H1 (cell line): ENCODE measurements around the gene KRTAP17-1. TPM values are rescaled to one million over a fixed set of nuclear protein-coding genes. Genes with fewer than 3 reads are reported as not detected.

Source experiments
- CTCF ChIA-PET: fragments of 300-600 bp; sonication (Branson Sonifier 250); formaldehyde crosslinking; loops from one replicate; lab custom pipeline; 2021; ENCODE audit not compliant: partially characterized antibody; lab: Charles Lee
- POLR2A ChIA-PET: fragments of 300-600 bp; sonication (Branson Sonifier 250); formaldehyde crosslinking; loops from one replicate; lab custom pipeline; 2021; ENCODE audit warnings: inconsistent platforms; ENCODE audit not compliant: partially characterized antibody; lab: Charles Lee
- DNase-seq, 2 experiments: peaks; one replicate each; pipeline versions ENCODE4 v3.0.0 to v3.0.0-alpha.2; 2010 to 2022; ENCODE audit warnings: low spot score in 2 of 2, low read depth in 1 of 2, mixed read lengths in 1 of 2
- FAIRE-seq: peaks from 2 replicates; lab custom pipeline; 2011; peaks lifted over from hg19 to GRCh38; lab: Jason Lieb, UNC
- H2AFZ ChIP-seq: 2 replicates; pipeline ENCODE4 v1.8.1; 2012; ENCODE audit warnings: low read length, inconsistent platforms
- H2AK5ac ChIP-seq: 2 replicates; pipeline ENCODE4 v1.6.1; 2013; ENCODE audit warnings: low read depth, low read length
- H2BK120ac ChIP-seq: replicated peaks from 2 replicates; pipeline ENCODE3; 2013; ENCODE audit warnings: low read depth, low read length, inconsistent platforms
- H2BK12ac ChIP-seq: 2 replicates; pipeline ENCODE4 v1.6.1; 2013; ENCODE audit warnings: low read depth, low read length
- H2BK15ac ChIP-seq: 2 replicates; pipeline ENCODE4 v1.6.1; 2013; ENCODE audit warnings: low read length
- H2BK20ac ChIP-seq: 2 replicates; pipeline ENCODE4 v1.6.1; 2013; ENCODE audit warnings: low read length
- H2BK5ac ChIP-seq: 2 replicates; pipeline ENCODE4 v1.6.1; 2013; ENCODE audit warnings: low read depth, low read length
- H3K14ac ChIP-seq: 2 replicates; pipeline ENCODE4 v1.6.1; 2013; ENCODE audit warnings: inconsistent platforms; ENCODE audit not compliant: insufficient read length
- H3K18ac ChIP-seq: 2 replicates; pipeline ENCODE4 v1.6.1; 2013; ENCODE audit warnings: low read length; ENCODE audit errors: extremely low read depth
- H3K23ac ChIP-seq: 2 replicates; pipeline ENCODE4 v1.6.1; 2013; ENCODE audit warnings: inconsistent platforms; ENCODE audit not compliant: insufficient read length
- H3K23me2 ChIP-seq: 2 replicates; pipeline ENCODE4 v1.6.1; 2013; ENCODE audit warnings: low read depth, low read length
- H3K27ac ChIP-seq: 2 replicates; pipeline ENCODE4 v1.6.1; 2011; ENCODE audit warnings: low read depth, low read length, inconsistent platforms
- H3K27me3 ChIP-seq, 4 experiments: replicated peaks in 1 of 4; 1 replicate in 1 of 4; 2 replicates in 3 of 4; pipeline versions ENCODE4 v1.6.1 to v1.8.1; 2011 to 2013; ENCODE audit warnings: low read length in 3 of 4, mild to moderate bottlenecking in 3 of 4, inconsistent platforms in 2 of 4, mixed read lengths in 2 of 4, moderate library complexity in 1 of 4; ENCODE audit not compliant: control insufficient read depth in 3 of 4, insufficient read depth in 3 of 4; ENCODE audit errors: extremely low read depth in 1 of 4
- H3K36me3 ChIP-seq, 4 experiments: 2 replicates each; pipeline versions ENCODE4 v1.6.1 to v1.8.1; 2011 to 2013; ENCODE audit warnings: mild to moderate bottlenecking in 4 of 4, low read length in 3 of 4, moderate library complexity in 2 of 4, control low read depth in 1 of 4, inconsistent platforms in 1 of 4; ENCODE audit not compliant: insufficient read depth in 4 of 4, control insufficient read depth in 2 of 4
- H3K4ac ChIP-seq: replicated peaks from 2 replicates; pipeline ENCODE3; 2013; ENCODE audit warnings: low read length, low read depth, mixed read lengths, inconsistent platforms; ENCODE audit not compliant: insufficient read length
- H3K4me1 ChIP-seq, 4 experiments: replicated peaks in 1 of 4; 1 replicate in 1 of 4; 2 replicates in 3 of 4; pipeline versions ENCODE4 v1.6.1 to v1.8.1; 2011 to 2013; ENCODE audit warnings: low read length in 3 of 4, inconsistent platforms in 2 of 4, mixed read lengths in 1 of 4; ENCODE audit not compliant: insufficient read depth in 4 of 4, control insufficient read depth in 3 of 4
- H3K4me2 ChIP-seq, 2 experiments: 2 replicates each; pipeline versions ENCODE4 v1.6.1 to v1.8.1; 2011 to 2013; ENCODE audit warnings: low read depth in 2 of 2, low read length in 2 of 2, control low read depth in 1 of 2, inconsistent platforms in 1 of 2, mild to moderate bottlenecking in 1 of 2; ENCODE audit not compliant: insufficient read depth in 1 of 2
- H3K4me3 ChIP-seq, 4 experiments: fragments of 200-600, 300-600 bp in 1 of 4; sonication (generic), shearing (Covaris generic), sonication (Bioruptor Twin) in 1 of 4; 2 replicates each; pipeline versions ENCODE4 v1.5.1 to v1.8.1; 2011 to 2016; ENCODE audit warnings: low read length in 4 of 4, low read depth in 3 of 4, control low read depth in 2 of 4, inconsistent platforms in 2 of 4, mild to moderate bottlenecking in 2 of 4, mixed read lengths in 1 of 4, moderate library complexity in 1 of 4; ENCODE audit not compliant: insufficient read depth in 2 of 4; ENCODE audit errors: extremely low read depth in 1 of 4
- H3K56ac ChIP-seq: replicated peaks from 2 replicates; pipeline ENCODE3; 2013; ENCODE audit warnings: low read depth, mild to moderate bottlenecking, mixed read lengths, low read length, inconsistent platforms; ENCODE audit not compliant: insufficient read length
- H3K79me1 ChIP-seq: 2 replicates; pipeline ENCODE4 v1.6.1; 2013; ENCODE audit warnings: low read depth, low read length, control low read depth
- H3K79me2 ChIP-seq, 2 experiments: 2 replicates each; pipeline versions ENCODE4 v1.6.1 to v1.8.1; 2012 to 2013; ENCODE audit warnings: low read length in 2 of 2, mild to moderate bottlenecking in 2 of 2, inconsistent platforms in 1 of 2; ENCODE audit not compliant: insufficient read depth in 2 of 2, control insufficient read depth in 1 of 2
- H3K9ac ChIP-seq, 4 experiments: replicated peaks in 1 of 4; 1 replicate in 1 of 4; 2 replicates in 3 of 4; pipeline versions ENCODE4 v1.6.1 to v1.8.1; 2011 to 2013; ENCODE audit warnings: low read depth in 3 of 4, low read length in 3 of 4, control low read depth in 2 of 4, mild to moderate bottlenecking in 2 of 4, moderate library complexity in 2 of 4, inconsistent platforms in 1 of 4; ENCODE audit errors: extremely low read depth in 1 of 4
- H3K9me3 ChIP-seq, 2 experiments: 2 replicates each; pipeline versions ENCODE4 v1.6.1 to v1.8.1; 2012 to 2013; ENCODE audit warnings: mild to moderate bottlenecking in 2 of 2, moderate library complexity in 2 of 2, control low read depth in 1 of 2, inconsistent platforms in 1 of 2, low read depth in 1 of 2, low read length in 1 of 2, mixed read lengths in 1 of 2; ENCODE audit not compliant: insufficient read depth in 2 of 2
- H4K20me1 ChIP-seq, 2 experiments: replicated peaks in 1 of 2; 2 replicates each; pipeline versions ENCODE3 to v1.8.1; 2011 to 2013; ENCODE audit warnings: inconsistent platforms in 2 of 2, low read length in 2 of 2, mild to moderate bottlenecking in 1 of 2; ENCODE audit not compliant: insufficient read depth in 2 of 2, control insufficient read depth in 1 of 2
- H4K5ac ChIP-seq: 2 replicates; pipeline ENCODE4 v1.6.1; 2013; ENCODE audit warnings: low read length, low read depth, mixed read lengths, inconsistent platforms; ENCODE audit not compliant: insufficient read length
- H4K8ac ChIP-seq: 2 replicates; pipeline ENCODE4 v1.8.0; 2013; ENCODE audit warnings: mild to moderate bottlenecking, moderate library complexity, low read length, inconsistent platforms; ENCODE audit not compliant: insufficient read depth; ENCODE audit errors: extremely low read depth
- H4K91ac ChIP-seq: replicated peaks from 2 replicates; pipeline ENCODE3; 2013; ENCODE audit warnings: low read length, mixed read lengths, inconsistent platforms; ENCODE audit not compliant: insufficient read length
- ATF3 ChIP-seq: IDR thresholded peaks from 2 replicates; pipeline ENCODE4 v1.6.1; 2011; ENCODE audit warnings: low read depth, mild to moderate bottlenecking, low read length; ENCODE audit not compliant: insufficient read depth
- BCL11A ChIP-seq, 2 experiments: IDR thresholded peaks; one replicate each; pipeline ENCODE4 v1.6.1; 2011; ENCODE audit warnings: low read depth in 2 of 2, low read length in 2 of 2, mild to moderate bottlenecking in 2 of 2
- CHD1 ChIP-seq: IDR thresholded peaks from 2 replicates; pipeline ENCODE4 v1.6.1; 2012; ENCODE audit warnings: low read depth, low read length, improper control_type of control experiment
- E2F6 ChIP-seq: IDR thresholded peaks from 2 replicates; pipeline ENCODE4 v1.6.1; 2012; ENCODE audit warnings: inconsistent platforms
- EGR1 ChIP-seq: IDR thresholded peaks from 2 replicates; pipeline ENCODE4 v1.6.1; 2011; ENCODE audit warnings: low read depth, low read length, borderline replicate concordance
- GTF2F1 ChIP-seq: IDR thresholded peaks from 2 replicates; pipeline ENCODE4 v1.6.1; 2012; ENCODE audit warnings: low read depth, low read length, improper control_type of control experiment, borderline replicate concordance
- JUND ChIP-seq: IDR thresholded peaks from 2 replicates; pipeline ENCODE4 v1.6.1; 2011; ENCODE audit warnings: mild to moderate bottlenecking, improper control_type of control experiment, low read length
- KDM5A ChIP-seq: fragments of 200-600 bp; IDR thresholded peaks from 2 replicates; pipeline ENCODE4 v1.7.1; 2012; ENCODE audit warnings: mild to moderate bottlenecking, low read length, inconsistent platforms, mixed read lengths
- POU5F1 ChIP-seq: IDR thresholded peaks from 2 replicates; pipeline ENCODE4 v1.6.1; 2011; ENCODE audit warnings: low read depth, mild to moderate bottlenecking, low read length, moderate library complexity
- RFX5 ChIP-seq: IDR thresholded peaks from 2 replicates; pipeline ENCODE4 v1.6.1; 2011; ENCODE audit warnings: low read depth, low read length, improper control_type of control experiment, borderline replicate concordance
- SAP30 ChIP-seq: fragments of 300-600 bp; sonication (generic); IDR thresholded peaks from 2 replicates; pipeline ENCODE4 v1.7.1; 2012; ENCODE audit warnings: low read length, moderate library complexity, mild to moderate bottlenecking, inconsistent platforms; ENCODE audit not compliant: insufficient read depth, insufficient replicate concordance
- SIRT6 ChIP-seq: IDR thresholded peaks from one replicate; pipeline ENCODE4 v1.7.1; 2012; ENCODE audit warnings: low read length, inconsistent platforms
- TAF1 ChIP-seq: IDR thresholded peaks from 2 replicates; pipeline ENCODE4 v1.6.1; 2011; ENCODE audit warnings: mild to moderate bottlenecking, low read depth, low read length
- TAF7 ChIP-seq: optimal IDR thresholded peaks from 2 replicates; pipeline ENCODE3; 2011; ENCODE audit warnings: low read depth, mild to moderate bottlenecking, inconsistent platforms, low read length, moderate library complexity, borderline replicate concordance
- YY1 ChIP-seq: IDR thresholded peaks from 2 replicates; pipeline ENCODE4 v1.6.1; 2011; ENCODE audit warnings: low read depth, mild to moderate bottlenecking, low read length
- WGBS, 2 experiments: shearing (Covaris generic) in 1 of 2; methylation state at CpG; one replicate each; pipeline versions ENCODE4 v1.1.6 to v1.1.7; 2013 to 2015; ENCODE audit warnings: low lambda C conversion rate in 2 of 2, mixed read lengths in 2 of 2, inconsistent platforms in 1 of 2, low coverage in 1 of 2, missing lambda C conversion rate in 1 of 2; ENCODE audit not compliant: insufficient replicate concordance in 2 of 2, insufficient coverage in 1 of 2, insufficient read length in 1 of 2; ENCODE audit errors: extremely low coverage in 1 of 2, missing lambda C conversion rate in 1 of 2; 5-methylcytosine and 5-hydroxymethylcytosine counted together
- polyA plus RNA-seq, 7 experiments: library from polyadenylated mRNA; depleted of rRNA in 3 of 7; stranded (reverse) in 5 of 7; unstranded in 2 of 7; fragments of >200 nt in 5 of 7; fragments of 200-250 nt in 2 of 7; gene quantifications; 1 replicate in 5 of 7; 2 replicates in 1 of 7; 4 replicates in 1 of 7; pipeline versions ENCODE4 v1.2.1 to v1.2.3, GENCODE V29; 2011 to 2013; ENCODE audit warnings: missing spikeins in 2 of 7, mixed read lengths in 2 of 7
- total RNA-seq: library from RNA; stranded (reverse); fragmentation: NEBNext Ultra II Directional; extraction: Animal tissue kit (Norgen Biotek cat#: 25700); gene quantifications from 2 replicates; pipeline ENCODE4 v1.2.1, GENCODE V29; 2021

Gene KRTAP17-1
- total and polyA plus RNA-seq, 2 of the 8 experiments (the other 6 are each of a cell fraction or from before 2014, with no cell fraction given), result not detected

- H4K5ac ChIP-seq, result no peak overlapping the region
- no peak overlapping the region for H2BK20ac ChIP-seq
- H2BK120ac ChIP-seq, result no peak overlapping the region
- H3K9me3 ChIP-seq, result no peaks in the 10 kb centered on the region
- no peaks in the 10 kb centered on the region for H3K4me1 ChIP-seq
- ChIA-PET POLR2A (no interaction called here), CTCF (no interaction called here)
- H3K56ac ChIP-seq, result no peak overlapping the region
- no peak for DNase-seq
- no peaks in the 10 kb centered on the region for H3K27me3 ChIP-seq
- H3K18ac ChIP-seq, result no peak overlapping the region
- H3K27ac ChIP-seq, result no peak overlapping the region
- no peak overlapping the region for H3K9ac ChIP-seq
- H2BK12ac ChIP-seq, result no peak overlapping the region
- H4K20me1 ChIP-seq, result no peaks in the 10 kb centered on the region
- H3K36me3 ChIP-seq, result no peaks in the 10 kb centered on the region
- no peaks in the 10 kb centered on the region for H3K23me2 ChIP-seq
- H3K4ac ChIP-seq, result no peak overlapping the region
- no peaks in the 10 kb centered on the region for H3K79me1 ChIP-seq
- H3K4me3 ChIP-seq, result no peak overlapping the region
- WGBS, 2 experiments, result no CpG with 5 or more reads among the region's 3 CpGs
- no peak overlapping the region for H2BK15ac ChIP-seq
- H2BK5ac ChIP-seq, result no peak overlapping the region
- FAIRE-seq, result no peak
- H2AK5ac ChIP-seq, result no peak overlapping the region
- no peak overlapping the region for H4K91ac ChIP-seq
- no peak overlapping the region for H4K8ac ChIP-seq
- H3K79me2 ChIP-seq, result no peaks in the 10 kb centered on the region
- H3K4me2 ChIP-seq, result no peak overlapping the region
- H3K14ac ChIP-seq, result no peak overlapping the region
- no peak overlapping the region for H3K23ac ChIP-seq
- H2AFZ ChIP-seq, result no peak overlapping the region
- TF ChIP-seq ATF3 (no peak), EGR1 (no peak), E2F6 (no peak), POU5F1 (no peak), RFX5 (no peak), TAF7 (no peak), BCL11A (IDR thresholded peaks at IDR 0.05; ENCODE audit: low read depth in 2 of 2, low read length in 2 of 2) (no peak), SAP30 (no peak), GTF2F1 (no peak), SIRT6 (no peak), TAF1 (no peak), CHD1 (no peak), YY1 (no peak), JUND (no peak), KDM5A (no peak)
Measured at GRCh38 chr17:41267711-41268110, 47.8 kb downstream of the KRTAP17-1 start.
